ENCODE results near the gene FLT4.

DNA sequence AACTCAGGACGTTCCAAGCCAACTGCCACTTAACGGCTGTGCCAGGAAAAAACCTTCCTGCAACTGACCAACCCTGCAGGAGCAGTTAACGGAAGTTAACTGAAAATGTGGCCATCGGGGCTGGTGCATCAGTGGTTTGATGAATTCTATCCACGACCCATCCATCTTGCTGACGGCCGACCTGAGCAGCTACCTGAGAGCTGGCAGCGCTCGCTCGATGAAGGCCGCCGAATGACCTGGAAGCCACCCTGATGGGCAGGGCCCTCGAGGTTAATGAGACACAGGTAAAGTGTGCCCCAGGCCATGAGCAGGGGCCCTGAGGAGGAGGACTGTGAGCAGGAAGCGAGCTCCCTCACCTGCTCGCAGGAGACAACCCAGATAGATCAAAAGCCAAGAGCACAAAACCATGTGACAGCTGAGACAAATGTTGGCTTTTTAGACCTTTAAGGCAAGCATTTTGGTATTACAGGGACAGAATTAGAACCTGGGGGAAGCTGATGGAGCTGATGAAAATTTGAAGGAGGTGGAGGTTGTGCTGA is 35.3 kb upstream of the FLT4 start:
- TF ChIP-seq CTCF (IDR thresholded peaks at IDR 0.05) (no peak), EZH2 (IDR thresholded peaks at IDR 0.05; ENCODE audit: borderline replicate concordance, insufficient read depth, low read depth, low read length, poor library complexity, severe bottlenecking) (no peak)
